Germinal center (tissue), 1 donor: ENCODE results near the gene SPATS1.
A peak's percentile ranks its signal among the peaks of the same experiment; 100 is the strongest.

Experiments used
- DNase-seq: peaks from one replicate; pipeline ENCODE4 v3.0.0; 2012; ENCODE audit warnings: mixed read lengths, low spot score

SPATS1 gene, protein sequence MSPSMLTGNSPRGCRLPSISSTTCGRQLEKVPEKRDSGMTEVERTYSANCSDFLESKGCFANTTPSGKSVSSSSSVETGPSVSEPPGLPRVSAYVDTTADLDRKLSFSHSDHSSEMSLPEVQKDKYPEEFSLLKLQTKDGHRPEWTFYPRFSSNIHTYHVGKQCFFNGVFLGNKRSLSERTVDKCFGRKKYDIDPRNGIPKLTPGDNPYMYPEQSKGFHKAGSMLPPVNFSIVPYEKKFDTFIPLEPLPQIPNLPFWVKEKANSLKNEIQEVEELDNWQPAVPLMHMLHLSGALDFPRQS

DNA sequence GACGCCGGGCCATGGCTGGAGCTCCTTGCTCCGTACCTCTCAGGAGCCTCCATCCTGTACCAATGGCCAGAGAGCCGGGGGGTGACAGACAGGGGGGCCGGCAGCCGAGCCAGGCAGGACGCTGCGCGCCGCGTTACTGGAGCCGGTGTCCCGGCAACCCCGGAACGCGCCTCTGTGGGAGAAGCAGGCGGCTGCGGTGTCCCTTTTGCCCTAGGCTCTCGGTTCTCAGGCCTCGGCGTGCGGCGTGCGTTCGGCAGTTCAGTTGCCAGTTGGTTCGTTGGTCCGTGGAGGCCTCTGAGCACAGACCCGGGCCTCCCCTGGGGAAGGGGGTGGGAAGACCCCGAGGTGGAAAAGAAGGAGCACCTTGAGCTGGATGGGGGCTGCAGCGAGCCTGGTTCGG is at the start of gene SPATS1:
TSS of gene SPATS1 (plus strand) at position 162 of the 400 bp plus-strand sequence. CDS start 446 bp downstream, outside the sequence.
- no peak for DNase-seq

DNA sequence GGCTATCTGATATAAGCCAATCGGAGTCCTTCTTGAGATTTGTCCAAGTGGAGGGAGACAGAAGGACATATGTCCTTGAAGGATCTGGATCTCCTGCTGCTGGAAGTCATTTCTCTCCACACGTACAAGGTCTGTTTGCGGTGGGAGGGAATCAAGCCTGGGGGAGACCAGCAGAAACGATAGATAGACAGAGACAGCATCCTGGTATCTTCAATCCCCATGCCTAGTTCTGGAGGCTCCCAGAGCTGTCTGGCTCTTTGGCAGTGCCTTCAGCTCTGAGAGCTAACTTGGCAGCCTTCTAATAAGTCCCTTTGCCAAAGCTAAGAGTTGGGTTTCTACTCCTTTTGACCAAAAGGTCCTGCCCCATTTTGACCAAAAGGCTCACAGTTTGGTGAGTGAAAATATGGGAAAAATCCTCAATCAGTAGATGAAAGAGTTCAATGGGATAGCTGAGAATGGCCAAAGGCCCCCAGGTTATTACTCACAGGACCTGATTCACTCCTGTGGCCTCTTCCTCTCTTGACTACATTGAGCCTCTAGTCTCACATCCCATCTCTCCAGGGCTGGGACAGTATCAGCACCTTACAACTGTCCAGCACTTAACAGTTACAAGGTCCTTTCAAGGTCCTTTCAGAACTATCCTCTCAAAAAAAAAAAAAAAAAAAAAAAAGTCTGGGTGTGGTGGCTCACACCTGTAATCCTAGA is 49.6 kb upstream of the SPATS1 start:
- DNase-seq, result no peak

DNA sequence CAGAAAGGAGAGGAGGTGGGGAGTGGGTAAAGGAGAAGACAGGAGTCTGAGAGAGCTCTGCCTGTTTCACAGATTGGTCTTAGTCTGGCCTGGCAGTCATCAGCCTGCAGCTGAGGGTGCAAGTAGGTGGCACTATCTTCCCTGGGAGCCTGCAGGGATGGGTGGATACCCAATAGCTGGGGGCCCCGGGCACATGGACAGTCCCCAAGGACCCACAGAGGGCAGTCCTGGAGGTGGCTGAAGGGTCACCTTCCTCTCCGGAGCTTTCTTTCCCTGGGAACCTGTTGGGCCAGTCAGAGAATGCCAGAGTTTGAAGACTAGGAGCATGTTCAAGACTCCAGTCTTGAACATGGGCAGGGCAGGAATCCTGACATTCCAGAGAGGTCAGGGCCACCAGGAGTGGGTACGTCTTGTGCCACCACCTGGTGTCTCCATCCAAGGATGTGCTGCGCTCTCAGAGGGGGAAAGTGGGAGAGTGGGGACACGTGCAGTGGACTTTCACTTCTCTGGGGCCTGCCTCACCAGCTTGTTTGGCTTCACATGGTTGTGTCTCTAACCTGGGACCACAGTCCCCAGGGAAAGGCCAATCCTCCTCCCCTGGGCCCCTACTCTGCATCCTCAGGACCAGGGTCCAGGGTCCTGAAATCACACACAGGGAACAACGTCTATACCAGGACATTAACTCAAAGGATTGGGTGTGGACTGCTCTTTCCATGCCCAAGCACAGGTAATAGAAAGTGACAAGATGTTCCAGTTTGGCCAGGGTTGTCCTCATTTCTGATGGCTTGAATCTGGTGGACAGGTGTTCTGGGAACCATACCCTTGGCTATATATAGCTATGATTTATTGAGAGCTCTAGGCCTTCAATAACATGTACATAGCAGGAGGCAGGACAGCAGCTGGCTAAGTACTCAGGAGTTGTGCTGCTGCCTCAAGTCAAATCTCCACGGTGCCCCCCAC is 47.3 kb upstream of the SPATS1 start:
- no peak for DNase-seq

DNA sequence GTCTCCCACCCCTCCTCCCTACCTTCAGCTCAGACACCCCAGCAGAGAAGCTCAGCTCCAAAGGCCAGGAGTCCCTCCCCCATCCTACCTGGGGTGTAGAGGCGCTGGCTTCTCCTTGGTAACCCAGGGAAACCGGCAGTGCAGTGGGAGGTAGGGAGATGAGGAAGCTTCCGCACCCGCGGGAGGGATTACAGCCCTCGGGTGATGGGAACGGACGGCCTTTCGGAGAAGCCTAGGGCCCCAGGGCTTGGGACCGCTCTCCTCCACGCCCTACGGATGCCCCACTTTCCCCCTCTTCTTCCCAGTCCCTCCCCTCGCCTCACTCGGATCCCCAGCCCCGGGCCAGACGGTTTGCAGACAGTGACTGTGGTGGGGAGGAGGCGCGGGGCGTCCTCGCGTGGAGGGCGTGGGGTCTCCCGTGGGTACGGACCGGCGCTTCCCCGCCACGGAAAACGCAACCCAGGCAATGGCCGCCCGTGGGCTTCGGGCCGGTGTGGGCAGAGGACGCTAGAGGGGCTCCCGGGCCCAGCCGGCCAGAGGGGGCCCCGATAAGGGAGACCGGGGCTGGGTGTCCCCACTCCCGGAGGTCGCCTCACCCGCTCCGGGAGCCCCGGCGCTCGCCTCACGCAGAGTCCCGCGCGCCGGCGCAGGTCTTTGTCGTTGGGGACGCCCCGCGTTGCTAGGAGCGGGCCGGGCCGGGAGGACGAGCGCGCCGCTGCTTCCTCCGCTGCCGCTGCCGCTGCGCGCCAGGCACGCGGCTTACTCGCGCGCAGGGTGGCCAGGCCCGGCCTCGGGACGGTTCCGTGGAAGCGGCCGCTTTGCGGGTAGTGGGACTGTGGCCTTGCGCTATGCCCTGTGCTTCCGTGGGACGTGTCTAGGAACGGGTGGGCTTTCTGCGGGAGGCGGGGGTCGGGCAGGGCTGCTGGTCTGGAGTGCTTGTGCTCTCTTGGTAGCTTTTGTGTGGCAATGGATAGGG is 45.1 kb upstream of the SPATS1 start:
- DNase-seq, result peak; percentile 29

DNA sequence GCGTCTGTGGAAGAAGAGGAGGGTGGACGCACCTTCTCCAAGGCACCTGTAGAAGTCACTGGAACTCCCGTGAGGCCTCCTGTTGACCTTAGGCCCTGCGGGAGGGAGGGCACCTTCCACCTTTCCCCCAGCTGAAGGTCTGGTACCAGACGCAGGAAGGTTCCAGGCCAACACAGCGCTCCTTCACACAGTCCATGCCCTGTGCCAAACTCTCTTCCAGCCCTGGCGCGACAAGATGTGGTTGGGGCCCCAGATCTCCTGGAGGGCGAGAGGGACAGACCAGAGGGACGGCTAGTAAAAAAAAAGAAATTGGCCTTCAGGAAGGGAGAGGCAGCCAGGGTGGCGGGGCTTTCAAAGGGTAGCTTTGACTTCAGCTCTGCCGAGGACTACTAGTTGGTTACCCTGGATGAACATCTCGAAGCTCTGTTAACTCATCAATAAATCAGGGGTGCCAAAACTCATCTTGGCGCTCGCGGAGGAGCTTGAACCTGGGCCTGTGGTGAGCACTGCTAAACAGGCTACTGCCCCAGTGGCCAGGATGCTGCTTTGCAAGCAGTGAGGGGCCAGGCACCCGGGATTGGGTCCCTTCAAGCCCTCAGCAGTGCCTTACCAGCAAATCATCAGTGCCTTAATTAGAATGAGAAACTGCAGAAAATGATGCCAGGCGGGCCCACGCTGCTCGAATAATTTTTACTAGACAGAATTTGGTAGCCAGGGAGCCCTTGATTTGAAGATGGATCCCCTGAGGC is 44.2 kb upstream of the SPATS1 start:
- no peak for DNase-seq

DNA sequence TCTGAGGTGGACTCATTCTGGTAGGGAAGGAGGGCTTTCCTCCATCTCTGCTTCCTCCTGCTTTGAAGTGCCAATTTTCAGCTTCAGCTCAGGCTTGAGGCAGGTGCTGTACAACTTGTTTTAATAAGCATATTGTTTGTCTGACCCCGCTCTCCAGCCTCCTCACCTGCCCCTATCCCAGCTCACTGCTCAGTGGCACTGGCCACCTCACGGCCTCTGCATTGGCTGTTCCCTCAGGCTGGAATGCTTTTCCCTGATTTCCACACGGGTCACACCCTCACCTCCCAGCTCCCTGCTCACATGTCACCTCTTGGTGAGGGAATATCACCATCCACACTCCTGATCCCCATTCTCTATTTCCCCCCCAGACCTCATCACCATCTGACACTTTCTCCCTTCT is 43.6 kb upstream of the SPATS1 start:
- no peak for DNase-seq

DNA sequence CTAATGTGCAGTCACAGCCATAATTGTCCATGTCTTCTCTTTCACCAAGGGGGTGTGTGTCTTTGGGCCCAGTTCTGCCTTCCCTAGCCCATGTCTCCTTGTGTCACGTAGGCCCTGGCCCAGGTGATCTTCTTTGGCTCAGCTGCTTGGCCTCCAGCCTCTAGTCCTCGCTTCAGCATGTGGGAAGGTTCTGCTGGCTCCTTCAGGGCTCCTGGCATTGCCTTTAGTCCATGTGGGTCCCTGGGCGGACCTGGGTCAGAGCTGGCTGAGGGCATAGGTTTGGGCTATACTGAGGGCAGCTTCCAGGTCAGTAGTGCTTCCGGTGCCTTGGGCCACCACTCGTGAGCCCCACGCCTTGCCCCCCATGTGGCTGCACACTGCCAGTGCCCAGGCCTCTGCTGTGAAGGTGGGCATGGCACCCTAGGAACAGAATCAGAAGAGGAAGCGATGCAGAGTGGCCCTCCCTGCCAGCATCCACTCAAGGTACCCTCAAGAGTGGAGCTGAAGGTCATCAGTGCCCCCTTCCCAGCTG is 42.1 kb upstream of the SPATS1 start:
- DNase-seq, result no peak

DNA sequence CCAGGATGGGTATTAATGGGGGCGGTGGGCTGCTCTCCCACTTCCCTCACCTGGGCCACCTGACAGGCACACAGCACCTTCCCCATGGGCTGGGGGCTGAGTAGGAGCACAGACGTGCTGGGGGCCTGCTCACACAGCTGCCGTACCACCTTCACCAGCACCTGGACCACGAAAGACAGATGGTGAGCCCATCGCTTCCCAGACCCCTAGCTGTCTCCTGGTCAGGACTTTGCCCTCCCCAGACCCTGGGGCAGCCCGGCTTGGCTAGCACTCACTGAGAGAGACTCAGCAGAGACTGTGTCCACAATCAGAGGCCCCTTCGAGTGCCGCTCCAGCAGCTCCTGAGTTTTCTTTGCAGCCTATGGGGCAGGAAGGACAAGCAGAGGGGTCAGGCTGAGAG is 41.3 kb upstream of the SPATS1 start:
- DNase-seq, result no peak

DNA sequence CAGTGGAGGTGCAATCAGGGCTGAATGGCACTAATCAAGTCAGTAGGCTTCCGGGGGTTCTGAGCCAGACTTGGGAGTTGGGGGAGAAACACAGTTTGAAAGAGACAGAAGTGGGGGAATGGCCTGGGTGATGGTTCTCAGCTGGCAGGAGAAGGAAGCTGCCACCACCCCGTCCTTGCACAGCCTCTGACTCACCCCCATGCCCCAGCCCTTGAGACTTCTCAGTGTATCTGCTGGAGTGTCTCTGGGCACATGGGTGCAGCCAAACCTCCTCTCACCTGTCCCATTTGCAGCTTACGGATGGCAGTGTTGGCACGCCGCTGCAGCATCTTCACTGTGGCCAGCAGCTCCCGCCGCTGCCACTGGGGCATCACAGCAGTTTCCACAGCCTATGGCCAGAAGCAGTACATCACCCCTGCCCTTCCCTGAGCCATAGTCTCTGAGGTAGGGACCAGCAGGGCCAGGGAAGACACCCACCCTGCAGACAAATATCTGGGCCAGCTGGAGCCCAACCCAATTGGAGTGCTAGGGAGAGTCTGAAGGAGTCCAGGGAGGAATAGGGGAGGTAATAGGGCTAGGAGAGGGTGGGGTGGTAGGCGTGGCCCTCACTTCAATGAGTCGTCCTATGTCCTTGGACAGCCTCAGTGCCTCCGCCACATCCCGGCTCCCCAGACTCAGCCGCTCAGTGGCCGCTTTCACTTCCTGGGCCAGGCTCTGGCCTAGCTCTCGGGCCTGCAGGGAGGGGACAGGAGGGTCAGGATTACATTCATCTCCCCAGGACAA is 40.5 kb upstream of the SPATS1 start:
- no peak for DNase-seq

DNA sequence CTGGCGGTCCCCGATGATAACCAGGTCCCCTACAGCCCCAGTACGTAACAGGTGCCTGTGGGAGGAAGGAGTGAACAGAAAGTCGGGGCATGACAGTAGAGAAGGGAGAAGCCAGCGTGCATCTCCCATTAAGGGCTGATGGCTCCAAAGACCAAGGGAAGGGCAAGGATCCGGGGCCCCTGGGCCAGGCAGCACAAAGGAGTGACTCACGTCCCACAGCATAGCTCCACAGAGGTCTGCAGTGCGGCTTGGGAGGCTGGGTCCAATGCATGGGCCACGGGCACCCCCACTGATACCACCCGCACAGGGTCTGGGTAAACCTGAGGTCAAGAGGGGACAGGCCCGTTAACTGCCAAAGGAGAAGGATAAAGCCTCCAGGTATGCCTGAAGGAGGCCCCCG is 39.6 kb upstream of the SPATS1 start:
- no peak for DNase-seq

DNA sequence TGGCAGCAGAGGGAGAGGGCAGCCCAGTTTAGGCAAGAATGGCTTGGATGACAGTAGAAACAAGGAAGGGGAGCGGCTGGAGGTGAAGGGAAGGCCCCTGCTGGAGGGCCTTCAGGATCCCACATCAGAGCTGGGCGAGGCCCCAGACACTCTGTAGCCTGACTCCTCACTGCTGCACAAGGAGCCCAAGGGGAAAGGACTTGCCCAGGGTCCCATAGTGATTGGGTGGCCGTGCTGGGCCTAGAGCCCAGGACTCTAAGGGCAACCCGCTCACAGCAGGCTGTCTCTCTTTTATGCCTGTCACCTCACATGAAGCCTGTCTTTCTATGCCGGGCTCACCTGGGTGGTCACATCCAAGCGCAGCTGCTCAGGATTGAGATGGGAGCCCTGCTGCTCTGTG is 38.6 kb upstream of the SPATS1 start:
- no peak for DNase-seq

DNA sequence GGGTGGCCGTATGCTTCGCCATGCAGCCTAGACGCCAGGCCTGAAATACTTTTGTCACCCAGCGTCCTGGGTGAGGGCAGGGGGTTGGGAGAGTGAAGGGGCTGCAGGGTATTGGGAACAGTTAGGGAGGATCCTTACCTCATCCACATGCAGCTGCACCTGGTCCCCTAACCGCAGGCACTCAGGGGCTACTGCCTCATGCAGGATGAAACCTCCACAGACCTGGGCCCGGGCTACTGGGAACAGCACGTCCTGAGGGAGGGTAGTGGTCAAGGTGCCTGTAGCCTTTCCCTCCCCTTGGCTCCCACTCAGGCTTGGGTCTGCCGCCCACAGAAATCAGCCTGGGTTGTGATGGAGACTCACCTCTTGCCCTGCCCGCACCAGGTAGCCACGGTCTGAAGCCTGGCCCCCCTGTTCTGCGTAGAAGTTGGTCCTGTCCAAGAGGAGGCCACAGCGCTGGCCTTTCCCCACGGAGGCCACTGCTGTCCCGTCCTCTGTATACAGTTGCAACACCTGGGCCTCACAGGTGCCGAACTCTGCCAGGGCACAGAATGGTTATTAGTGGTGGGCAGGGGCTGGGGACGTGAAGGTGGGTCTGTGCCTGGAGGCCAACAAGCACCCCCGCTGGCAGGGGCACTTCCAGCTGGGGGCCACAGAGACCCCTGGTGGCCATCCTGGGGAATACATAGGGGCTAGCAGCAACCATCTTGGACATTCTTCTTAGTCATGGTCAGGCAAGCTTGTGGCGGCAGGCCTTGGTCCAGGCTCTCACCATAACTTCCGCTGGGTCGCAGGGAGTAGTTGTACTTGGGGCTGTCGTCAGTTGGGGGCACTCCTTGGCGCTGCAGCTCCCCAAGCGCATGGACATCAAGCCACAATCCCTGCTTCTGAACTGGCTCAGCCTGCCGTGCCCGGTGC is 37.9 kb upstream of the SPATS1 start:
- DNase-seq, result peak; percentile 60

DNA sequence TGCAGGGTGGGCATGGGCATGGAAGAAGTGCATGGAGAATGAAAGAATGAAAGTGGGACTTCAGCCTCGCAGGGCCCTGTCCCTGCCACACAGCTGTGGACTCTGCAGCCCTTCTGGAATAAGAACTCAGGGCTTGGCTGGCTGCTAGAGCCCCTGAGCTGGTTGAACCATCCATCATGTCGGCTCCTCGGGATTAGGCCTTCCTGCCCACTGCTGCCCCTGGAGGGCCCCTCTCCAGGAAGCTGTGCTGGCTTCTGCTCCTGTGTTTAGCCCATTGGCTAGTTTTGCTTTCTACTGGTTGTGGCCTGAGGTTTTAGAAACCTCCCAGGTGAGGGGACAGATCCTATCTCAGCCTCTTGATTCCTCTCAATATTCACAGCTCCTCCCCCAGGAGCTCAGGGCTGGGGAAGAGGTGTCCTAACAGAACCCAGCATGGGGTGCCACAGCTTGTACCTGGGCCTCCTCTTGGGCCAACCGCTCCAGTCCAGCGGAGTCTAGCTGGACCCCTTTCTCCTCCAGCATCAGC is 37.2 kb upstream of the SPATS1 start:
- no peak for DNase-seq

DNA sequence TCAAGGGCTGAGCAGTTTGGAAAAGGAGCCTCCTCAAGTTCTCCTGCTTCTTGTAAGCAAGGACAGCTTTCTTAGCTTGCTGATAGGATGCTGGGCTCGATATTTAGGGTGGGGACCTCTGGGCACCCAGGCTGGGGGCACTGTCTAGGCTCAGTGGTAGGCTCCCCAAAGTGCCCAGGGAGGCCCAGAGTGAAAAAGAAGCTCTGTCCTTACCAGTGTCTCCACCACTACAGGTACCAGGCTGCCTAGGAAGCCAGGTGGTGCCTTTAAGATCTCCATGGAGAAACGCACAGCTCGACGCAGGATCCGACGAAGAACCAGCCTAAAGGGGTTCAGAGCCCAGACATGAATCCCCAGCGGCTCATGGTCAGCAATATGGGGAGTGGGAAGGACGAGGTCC is 35.7 kb upstream of the SPATS1 start:
- DNase-seq, result no peak

DNA sequence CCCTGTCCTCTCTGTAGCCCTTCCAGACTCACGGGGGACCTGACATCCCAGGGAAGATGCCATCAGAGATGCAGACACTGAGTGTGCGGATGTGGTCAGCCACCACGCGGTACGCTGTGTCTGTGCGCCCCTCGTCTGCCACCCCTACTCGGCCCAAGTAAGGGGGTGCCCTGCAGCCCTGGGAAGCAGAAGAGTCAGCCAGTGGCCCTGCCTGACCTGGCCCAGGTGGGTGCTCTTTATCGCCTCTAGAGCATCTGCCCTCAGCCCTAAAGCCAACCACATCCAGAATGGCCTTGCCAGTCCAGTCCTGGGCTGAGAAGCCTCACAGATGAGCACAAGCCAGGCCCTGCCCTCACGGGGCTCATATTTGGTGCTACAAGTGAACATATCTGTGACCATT is 35.2 kb upstream of the SPATS1 start:
- no peak for DNase-seq

DNA sequence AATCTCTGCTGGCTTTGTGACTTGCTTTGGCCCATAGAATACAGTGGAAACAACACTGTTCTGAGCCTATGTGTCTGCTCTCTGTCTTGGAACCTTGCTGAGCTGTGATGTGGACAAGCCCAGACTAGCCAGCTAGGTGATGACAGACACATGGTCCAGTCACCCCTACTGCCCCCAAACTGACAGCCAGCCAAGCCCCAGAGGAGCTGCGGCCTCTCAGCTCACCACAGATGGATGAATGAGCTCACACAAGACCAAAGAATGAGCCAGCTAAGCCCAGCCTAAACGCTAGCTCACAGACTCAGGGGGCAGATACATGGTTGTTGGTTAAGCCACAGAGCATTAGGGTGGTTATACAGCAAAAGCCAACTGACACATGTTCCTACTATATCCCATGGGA is 33.4 kb upstream of the SPATS1 start:
- no peak for DNase-seq

DNA sequence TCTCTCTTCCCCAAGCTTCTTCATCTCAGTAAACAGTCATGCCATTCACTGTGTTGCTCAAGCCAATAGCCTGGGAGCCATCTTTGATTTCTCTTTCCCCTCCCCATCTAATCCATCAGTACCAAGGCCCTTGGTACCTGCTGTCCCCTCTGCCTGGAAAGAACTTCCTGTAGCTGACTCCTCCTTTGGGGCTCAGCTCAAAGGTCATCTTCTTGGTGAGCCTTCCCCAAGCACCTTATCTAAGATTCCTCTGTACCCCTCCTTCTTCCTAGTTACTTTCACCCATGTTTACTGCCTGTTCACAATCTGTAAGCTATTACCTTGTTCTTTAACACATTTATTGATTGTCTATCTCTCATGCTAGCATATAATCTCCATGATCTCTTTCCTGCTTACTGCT is 32.8 kb upstream of the SPATS1 start:
- no peak for DNase-seq

DNA sequence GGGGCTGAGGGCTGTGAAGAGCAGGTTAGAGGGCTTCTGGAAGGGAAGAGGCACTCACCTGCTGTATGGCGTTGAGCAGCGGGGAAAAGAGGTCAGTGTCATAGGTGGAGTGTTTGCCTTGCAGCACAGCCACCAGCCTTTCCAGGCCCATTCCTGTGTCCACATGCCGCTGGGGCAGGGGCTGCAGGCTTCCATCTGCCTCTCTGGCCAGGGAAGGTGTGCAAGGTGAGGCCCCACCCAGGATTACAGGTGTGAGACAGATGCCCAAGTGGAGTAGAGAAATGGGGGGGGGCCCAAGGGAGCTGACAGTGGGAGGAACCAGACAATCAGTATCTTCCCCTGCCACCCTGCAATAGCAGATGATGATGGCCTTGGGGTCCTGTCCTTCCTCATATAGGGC is 32.2 kb upstream of the SPATS1 start:
- DNase-seq, result no peak
